GM18505 (cell line): ENCODE results near the gene CMIP.

Experiments used
- ATAC-seq: cut with Tn5 transposase; IDR thresholded peaks from one replicate; pipeline ENCODE4 v1.9.1; 2021; ENCODE audit not compliant: unreplicated experiment
- POLR2A ChIP-seq: IDR thresholded peaks from 4 replicates; pipeline ENCODE4 v1.6.1; 2011; ENCODE audit warnings: borderline replicate concordance; ENCODE audit not compliant: insufficient read depth, insufficient read length; ENCODE audit errors: extremely low read depth

Gene CMIP

GRCh38 chr16:81448154-81449131, 3.8 kb downstream of the CMIP start:
- no peak for ATAC-seq
- no peak for TF ChIP-seq POLR2A

- ATAC-seq: no peak
- no peak for TF ChIP-seq POLR2A
These were observed 4.6 kb downstream of the CMIP start for GRCh38 chr16:81449241-81449640.

GRCh38 chr16:81449899-81450608, 5.4 kb downstream of the CMIP start:
- no peak for TF ChIP-seq POLR2A
- no peak for ATAC-seq

GRCh38 chr16:81450783-81451491, 6.3 kb downstream of the CMIP start:
- ATAC-seq: no peak
- no peak for TF ChIP-seq POLR2A

- TF ChIP-seq POLR2A: no peak
- ATAC-seq: no peak
These were observed 7.4 kb downstream of the CMIP start for GRCh38 chr16:81451753-81452680.

- no peak for ATAC-seq
- TF ChIP-seq POLR2A: no peak
These were observed 8.6 kb downstream of the CMIP start for GRCh38 chr16:81453091-81453728.

- TF ChIP-seq POLR2A: no peak
- no peak for ATAC-seq
These were observed 9.4 kb downstream of the CMIP start for GRCh38 chr16:81454044-81454443.

- no peak for ATAC-seq
- TF ChIP-seq POLR2A: no peak
These were observed 10.4 kb downstream of the CMIP start for GRCh38 chr16:81455006-81455405.

- no peak for ATAC-seq
- TF ChIP-seq POLR2A: no peak
These were observed 11.3 kb downstream of the CMIP start for GRCh38 chr16:81455720-81456494.

GRCh38 chr16:81456523-81457325, 12.1 kb downstream of the CMIP start:
- ATAC-seq: no peak
- TF ChIP-seq POLR2A: no peak
